Activated CD4-positive, CD25-positive, alpha-beta regulatory T cell treated with anti-CD3 and anti-CD28 coated beads, Interleukin-2, amount 50 U/mL, for 24 hours (primary cell): ENCODE measurements around the gene RBM33.
A peak's percentile ranks its signal among the peaks of the same experiment; 100 is the strongest.
"Not testable (repeated sequence)": the region's sequence is repeated elsewhere in the genome, so short reads cannot be mapped to it uniquely, and the experiment has no call there.

Experiments
- ATAC-seq, 2 donors: fragments of 150-1000 bp; cut with Tn5 transposase; one replicate each; pipeline ENCODE4 v1.10.0; 2021; ENCODE audit warnings: mild to moderate bottlenecking in 1 of 2, moderate library complexity in 1 of 2

Gene RBM33

GRCh38 chr7:155644178-155644970, at the start of gene RBM33:
RBM33 (plus strand) TSS chr7:155644661; CDS start chr7:155644877, 216 bp downstream.
- peak; percentile 89 to 94 for ATAC-seq

- no peak for ATAC-seq
Measured at GRCh38 chr7:155594961-155595366, 49.5 kb upstream of the RBM33 start.

GRCh38 chr7:155597753-155598140, 46.7 kb upstream of the RBM33 start:
- no peak for ATAC-seq

- peak; percentile 55 to 75 for ATAC-seq
Measured at GRCh38 chr7:155598810-155599210, 45.7 kb upstream of the RBM33 start.

GRCh38 chr7:155602156-155602555, 42.3 kb upstream of the RBM33 start:
- no peak for ATAC-seq

GRCh38 chr7:155602750-155603149, 41.7 kb upstream of the RBM33 start:
- no peak for ATAC-seq

GRCh38 chr7:155603205-155603857, 41.1 kb upstream of the RBM33 start:
- ATAC-seq, result no peak

GRCh38 chr7:155603858-155604503, 40.5 kb upstream of the RBM33 start:
- no peak for ATAC-seq

GRCh38 chr7:155604504-155604997, 39.9 kb upstream of the RBM33 start:
- ATAC-seq, result no peak

- ATAC-seq, result no peak
Measured at GRCh38 chr7:155609185-155609584, 35.3 kb upstream of the RBM33 start.

- ATAC-seq, result no peak
Measured at GRCh38 chr7:155610633-155611193, 33.7 kb upstream of the RBM33 start.

- ATAC-seq, result no peak
Measured at GRCh38 chr7:155611808-155612447, 32.5 kb upstream of the RBM33 start.

GRCh38 chr7:155612658-155613057, 31.8 kb upstream of the RBM33 start:
- no peak for ATAC-seq

- ATAC-seq, result not testable (repeated sequence)
Measured at GRCh38 chr7:155615085-155615484, 29.4 kb upstream of the RBM33 start.

- no peak for ATAC-seq
Measured at GRCh38 chr7:155618708-155619633, 25.5 kb upstream of the RBM33 start.

- no peak for ATAC-seq
Measured at GRCh38 chr7:155619634-155620271, 24.7 kb upstream of the RBM33 start.

- no peak for ATAC-seq
Measured at GRCh38 chr7:155620497-155620896, 24.0 kb upstream of the RBM33 start.

GRCh38 chr7:155621418-155621980, 23.0 kb upstream of the RBM33 start:
- no peak for ATAC-seq

- no peak for ATAC-seq
Measured at GRCh38 chr7:155624412-155624811, 20.0 kb upstream of the RBM33 start.

- no peak for ATAC-seq
Measured at GRCh38 chr7:155625557-155625956, 18.9 kb upstream of the RBM33 start.

GRCh38 chr7:155629171-155629570, 15.3 kb upstream of the RBM33 start:
- ATAC-seq, result no peak
